GM18499 (cell line): ENCODE measurements around the gene ABCC6.
"Not testable (repeated sequence)": the region's sequence is repeated elsewhere in the genome, so short reads cannot be mapped to it uniquely, and the experiment has no call there.

ENCODE experiments used
- ATAC-seq: cut with Tn5 transposase; IDR thresholded peaks from one replicate; pipeline ENCODE4 v1.9.1; 2021; ENCODE audit warnings: moderate number of reproducible peaks; ENCODE audit not compliant: insufficient read depth, unreplicated experiment

ABCC6 gene

GRCh38 chr16:16122264-16122663, 101.0 kb downstream of the ABCC6 start:
- no peak for ATAC-seq

- ATAC-seq: no peak
These were observed 102.0 kb downstream of the ABCC6 start for GRCh38 chr16:16121185-16121727.

GRCh38 chr16:16120382-16121184, 102.7 kb downstream of the ABCC6 start:
- ATAC-seq: no peak

GRCh38 chr16:16120044-16120381, 103.3 kb downstream of the ABCC6 start:
- no peak for ATAC-seq

- no peak for ATAC-seq
These were observed 105.0 kb downstream of the ABCC6 start for GRCh38 chr16:16118337-16118736.

- ATAC-seq: no peak
These were observed 106.5 kb downstream of the ABCC6 start for GRCh38 chr16:16116841-16117240.

GRCh38 chr16:16113076-16113475, 110.2 kb downstream of the ABCC6 start:
- no peak for ATAC-seq

GRCh38 chr16:16112450-16113053, 110.7 kb downstream of the ABCC6 start:
- no peak for ATAC-seq

- ATAC-seq: no peak
These were observed 111.7 kb downstream of the ABCC6 start for GRCh38 chr16:16111639-16112038.

- no peak for ATAC-seq
These were observed 113.2 kb downstream of the ABCC6 start for GRCh38 chr16:16110111-16110490.

GRCh38 chr16:16109453-16110110, 113.7 kb downstream of the ABCC6 start:
- no peak for ATAC-seq

- ATAC-seq: no peak
These were observed 114.5 kb downstream of the ABCC6 start for GRCh38 chr16:16108759-16109158.

GRCh38 chr16:16107839-16108238, 115.5 kb downstream of the ABCC6 start:
- no peak for ATAC-seq

- no peak for ATAC-seq
These were observed 116.8 kb downstream of the ABCC6 start for GRCh38 chr16:16106466-16106865.

GRCh38 chr16:16105646-16106045, 117.6 kb downstream of the ABCC6 start:
- no peak for ATAC-seq

GRCh38 chr16:16104804-16105141, 118.5 kb downstream of the ABCC6 start:
- not testable (repeated sequence) for ATAC-seq

- ATAC-seq: not testable (repeated sequence)
These were observed 119.0 kb downstream of the ABCC6 start for GRCh38 chr16:16104132-16104803.

GRCh38 chr16:16102738-16103137, 120.6 kb downstream of the ABCC6 start:
- ATAC-seq: no peak

GRCh38 chr16:16101585-16101984, 121.7 kb downstream of the ABCC6 start:
- no peak for ATAC-seq

GRCh38 chr16:16100631-16101030, 122.7 kb downstream of the ABCC6 start:
- no peak for ATAC-seq

- no peak for ATAC-seq
These were observed 124.0 kb downstream of the ABCC6 start for GRCh38 chr16:16099320-16099719.
